ENCODE measurements around the gene HOXA3.

GRCh38 chr7:27159266-27160144, 7.1 kb upstream of the HOXA3 start:
- TF ChIP-seq CTCF (IDR thresholded peaks at IDR 0.05), result no peak
- no peak for TF ChIP-seq EP300 (IDR thresholded peaks at IDR 0.05; ENCODE audit: borderline replicate concordance in 1 of 2, low read depth in 1 of 2, low read length in 1 of 2)
- no peak for TF ChIP-seq IRF3 (IDR thresholded peaks at IDR 0.05; ENCODE audit: low read depth, low read length)
- no peak for TF ChIP-seq REST (IDR thresholded peaks at IDR 0.05; ENCODE audit: low read depth, low read length)
- no peak for TF ChIP-seq USF2 (IDR thresholded peaks at IDR 0.05; ENCODE audit: borderline replicate concordance, low read depth, low read length)
- no peak for TF ChIP-seq YY1 (IDR thresholded peaks at IDR 0.05; ENCODE audit: low read depth)
- no peak for TF ChIP-seq CHD2 (IDR thresholded peaks at IDR 0.05; ENCODE audit: low read length, partially characterized antibody)
- no peak for TF ChIP-seq MAX (IDR thresholded peaks at IDR 0.05; ENCODE audit: low read depth)
- no peak for TF ChIP-seq GABPA (IDR thresholded peaks at IDR 0.05; ENCODE audit: low read depth)
- TF ChIP-seq TCF12 (IDR thresholded peaks at IDR 0.05), result no peak
